GM12878 (cell line): ENCODE measurements around the gene NLGN1. TPM values are rescaled to one million over a fixed set of nuclear protein-coding genes. Genes with fewer than 3 reads are reported as not detected.

Source experiments
- CHD1 ChIP-seq: IDR thresholded peaks from 2 replicates; pipeline ENCODE4 v1.6.1; 2012; ENCODE audit warnings: low read depth, low read length, improper control_type of control experiment
- ETV6 ChIP-seq, 2 experiments: fragments of 450-650 bp in 1 of 2; IDR thresholded peaks in 1 of 2; conservative IDR thresholded peaks in 1 of 2; 2 replicates each; pipeline ENCODE4 v1.6.1; 2014; ENCODE audit warnings: antibody characterized with exemption in 1 of 2, borderline replicate concordance in 1 of 2, low read depth in 1 of 2, mild to moderate bottlenecking in 1 of 2, moderate library complexity in 1 of 2
- HCFC1 ChIP-seq: fragments of 150-350 bp; IDR thresholded peaks from 2 replicates; pipeline ENCODE4 v1.6.1; 2014; ENCODE audit warnings: low read length
- IRF3 ChIP-seq: fragments of 450-650 bp; IDR thresholded peaks from 2 replicates; pipeline ENCODE4 v1.6.1; 2014; ENCODE audit warnings: mild to moderate bottlenecking
- KDM1A ChIP-seq: fragments of 200-600 bp; sonication (generic); IDR thresholded peaks from 2 replicates; pipeline ENCODE4 v1.6.1; 2016; ENCODE audit warnings: borderline replicate concordance
- MEF2B ChIP-seq: fragments of 450-650 bp; IDR thresholded peaks from 2 replicates; pipeline ENCODE4 v1.6.1; 2018; ENCODE audit warnings: mild to moderate bottlenecking, moderate library complexity; ENCODE audit not compliant: partially characterized antibody, poor library complexity, severe bottlenecking
- NKRF ChIP-seq: fragments of 450-650 bp; conservative IDR thresholded peaks from 2 replicates; pipeline ENCODE4 v1.6.1; 2017; ENCODE audit warnings: mild to moderate bottlenecking, moderate library complexity
- RELB ChIP-seq: fragments of 450-650 bp; IDR thresholded peaks from 2 replicates; pipeline ENCODE4 v1.6.1; 2017; ENCODE audit warnings: low read depth, mild to moderate bottlenecking, moderate library complexity
- YBX1 ChIP-seq: fragments of 450-650 bp; IDR thresholded peaks from 2 replicates; pipeline ENCODE4 v1.6.1; 2016; ENCODE audit warnings: antibody characterized with exemption
- polyA plus RNA-seq, 11 experiments: library from polyadenylated mRNA; depleted of rRNA in 4 of 11; unstranded in 6 of 11; stranded (reverse) in 5 of 11; fragments of >200 nt; fragmentation: Nextera tagmentation in 4 of 11; fragmentation: Illumina TruSeq in 1 of 11; extraction: Ambion mirVana in 4 of 11; extraction: Trizol in 1 of 11; gene quantifications; 1 replicate in 1 of 11; 2 replicates in 10 of 11; pipeline versions ENCODE4 v1.2.1 to v1.2.3, GENCODE V29; 2011 to 2016; ENCODE audit warnings: inconsistent platforms in 2 of 11, missing spikeins in 2 of 11, low read depth in 1 of 11
- total RNA-seq, 4 experiments: library from RNA; depleted of rRNA in 3 of 4; stranded (reverse); fragments of >200 nt in 3 of 4; fragmentation: Illumina TruSeq in 1 of 4; extraction: Trizol in 1 of 4; gene quantifications; 2 replicates each; pipeline versions ENCODE4 v1.2.1 to v1.2.3, GENCODE V29; 2013 to 2021

NLGN1 gene
- total and polyA plus RNA-seq, 10 of the 15 experiments (the other 5 are each of a cell fraction or from before 2014, with no cell fraction given): not detected

GRCh38 chr3:173936316-173936715, 538.8 kb downstream of the NLGN1 start (continued):
- TF ChIP-seq IRF3: no peak
- no peak for TF ChIP-seq KDM1A
- TF ChIP-seq CHD1: no peak
- TF ChIP-seq ETV6 (conservative IDR thresholded peaks at IDR 0.05 in 1 of 2, IDR thresholded peaks at IDR 0.05 in 1 of 2; ENCODE audit: borderline replicate concordance in 1 of 2, low read depth in 1 of 2): no peak
- no peak for TF ChIP-seq NKRF
- no peak for TF ChIP-seq RELB
- TF ChIP-seq MEF2B: no peak
- no peak for TF ChIP-seq YBX1
- TF ChIP-seq HCFC1: no peak
